Activated CD4-positive, CD25-positive, alpha-beta regulatory T cell treated with anti-CD3 and anti-CD28 coated beads, Interleukin-2, amount 50 U/mL, for 16 hours (primary cell): ENCODE data around the gene RNASEL.

Experiments used
- DNase-seq: peaks from one replicate; pipeline ENCODE4 v3.0.0-alpha.2; 2020; ENCODE audit warnings: low read depth, low spot score

The RNASEL gene

DNA sequence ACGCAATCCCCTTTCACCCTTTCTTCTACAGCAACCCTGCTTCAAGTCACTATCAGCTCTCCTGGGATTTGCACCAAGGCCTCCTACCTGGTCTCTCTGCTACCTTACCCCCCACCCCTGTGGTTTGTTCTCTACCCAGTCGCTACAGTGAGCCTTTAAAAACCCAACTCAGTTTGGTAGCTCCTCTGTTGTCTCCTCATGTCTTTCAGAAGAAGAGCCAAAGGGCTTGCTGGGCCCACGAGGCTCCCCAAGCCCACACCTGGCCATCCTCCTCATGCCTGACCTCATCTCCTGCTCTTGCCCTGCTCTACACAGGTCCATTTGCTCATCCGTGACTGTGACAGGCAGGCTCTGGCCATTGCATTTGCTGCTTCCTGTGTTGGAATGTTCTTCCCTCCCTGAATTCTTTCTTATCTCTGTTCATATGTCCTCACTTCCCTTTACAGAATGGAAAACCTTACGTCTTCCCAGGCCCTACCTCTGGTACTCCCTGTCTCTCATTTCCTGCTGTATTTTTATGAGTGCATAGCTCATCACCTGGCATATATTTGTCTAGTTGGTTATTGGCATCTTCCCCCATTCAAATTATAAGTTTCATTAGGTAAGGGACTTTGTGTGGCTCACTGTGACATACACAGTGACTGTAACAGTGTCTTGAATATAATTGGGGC, 11.8 kb upstream of the RNASEL start:
- no peak for DNase-seq

GRCh38 chr1:182600036-182600713, 11.1 kb upstream of the RNASEL start:
- DNase-seq = no peak

DNA sequence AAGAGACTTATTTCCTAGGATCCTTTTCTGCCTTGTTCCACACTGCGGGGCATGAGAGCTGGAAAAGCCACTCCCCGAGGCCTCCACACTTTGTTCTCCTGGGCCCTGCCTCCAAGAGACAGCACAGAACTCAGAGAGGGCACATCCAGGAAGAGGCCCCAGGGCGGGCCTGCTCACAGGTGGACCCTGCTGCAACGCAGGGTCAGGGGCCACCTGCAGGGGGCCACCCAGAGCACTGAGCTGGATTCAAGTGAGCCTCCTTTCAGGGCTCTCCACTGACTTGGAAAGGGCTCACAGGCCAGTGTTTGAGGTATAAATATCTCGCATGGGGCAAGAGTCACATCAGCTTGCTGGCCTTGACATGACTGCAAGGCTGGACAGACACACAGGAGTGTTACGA, 10.3 kb upstream of the RNASEL start:
- no peak for DNase-seq

- no peak for DNase-seq
Observed at GRCh38 chr1:182598296-182598695, 9.2 kb upstream of the RNASEL start.

- DNase-seq = no peak
Observed at GRCh38 chr1:182596934-182597333, 7.9 kb upstream of the RNASEL start.

DNA sequence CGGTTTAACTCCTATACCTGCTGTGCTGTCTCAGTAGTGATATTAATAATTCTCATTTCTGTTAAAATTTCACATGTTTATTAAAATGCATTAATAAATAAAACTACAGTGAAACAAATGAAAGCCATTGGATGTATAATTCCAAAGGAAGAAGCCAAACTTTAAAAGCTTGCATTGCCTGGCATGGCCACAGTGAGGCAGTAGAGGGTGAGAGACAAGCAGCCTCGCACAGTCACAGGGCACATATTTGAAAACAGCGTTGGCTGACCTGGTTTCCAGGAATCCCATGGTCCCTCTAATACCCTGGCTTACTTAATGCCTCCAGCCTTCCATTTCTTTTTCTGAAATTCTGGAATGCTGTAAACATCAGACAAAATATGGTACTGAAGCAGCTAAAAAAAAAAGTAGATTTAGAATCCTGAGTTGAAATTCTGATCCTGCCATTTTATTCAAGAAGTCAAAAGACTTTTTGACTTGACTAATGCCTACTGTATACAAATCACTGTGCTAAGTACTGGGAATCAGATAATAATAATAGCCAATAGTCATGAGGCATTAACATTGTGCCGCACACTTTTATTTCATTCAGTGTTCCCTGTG, 6.7 kb upstream of the RNASEL start:
- no peak for DNase-seq

DNA sequence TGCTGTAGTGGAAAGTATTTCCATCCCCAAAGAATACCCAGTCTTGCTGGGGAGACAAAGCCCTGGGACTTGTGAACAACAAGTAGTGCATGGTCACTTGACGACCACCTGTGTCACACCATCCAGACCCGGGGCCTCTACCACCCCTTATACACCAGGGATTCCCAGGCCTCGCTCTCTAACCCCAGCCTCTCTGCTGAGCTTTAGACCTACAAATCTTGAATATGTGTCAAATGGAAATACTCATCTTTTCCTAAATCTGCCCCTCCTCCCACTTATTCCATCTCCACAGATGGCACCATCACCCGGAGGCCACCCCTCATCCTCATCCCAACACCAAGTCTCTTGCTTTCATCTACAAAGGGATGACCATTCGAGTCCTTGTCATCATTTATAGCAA, 875 bp upstream of the RNASEL start:
- no peak for DNase-seq

DNA sequence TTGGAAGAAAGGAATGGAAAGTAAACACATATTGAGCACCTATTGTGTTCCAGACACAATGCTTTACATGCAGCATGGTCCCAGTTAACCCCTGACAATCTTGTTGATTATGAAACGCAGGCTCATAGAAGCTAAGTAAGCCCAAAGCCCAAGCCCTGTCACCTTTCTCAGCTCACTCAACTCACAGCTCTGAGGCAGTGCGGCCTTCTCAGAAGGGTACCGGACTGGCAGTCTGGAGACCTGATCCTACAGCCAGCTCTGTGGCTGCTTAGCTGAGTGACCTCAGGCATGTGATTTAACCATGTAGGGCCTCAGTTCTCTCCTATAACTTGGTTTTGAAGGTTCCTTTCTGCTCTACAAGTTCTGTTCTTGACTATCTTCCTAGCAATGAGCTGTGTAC, 464 bp upstream of the RNASEL start:
- no peak for DNase-seq

DNA sequence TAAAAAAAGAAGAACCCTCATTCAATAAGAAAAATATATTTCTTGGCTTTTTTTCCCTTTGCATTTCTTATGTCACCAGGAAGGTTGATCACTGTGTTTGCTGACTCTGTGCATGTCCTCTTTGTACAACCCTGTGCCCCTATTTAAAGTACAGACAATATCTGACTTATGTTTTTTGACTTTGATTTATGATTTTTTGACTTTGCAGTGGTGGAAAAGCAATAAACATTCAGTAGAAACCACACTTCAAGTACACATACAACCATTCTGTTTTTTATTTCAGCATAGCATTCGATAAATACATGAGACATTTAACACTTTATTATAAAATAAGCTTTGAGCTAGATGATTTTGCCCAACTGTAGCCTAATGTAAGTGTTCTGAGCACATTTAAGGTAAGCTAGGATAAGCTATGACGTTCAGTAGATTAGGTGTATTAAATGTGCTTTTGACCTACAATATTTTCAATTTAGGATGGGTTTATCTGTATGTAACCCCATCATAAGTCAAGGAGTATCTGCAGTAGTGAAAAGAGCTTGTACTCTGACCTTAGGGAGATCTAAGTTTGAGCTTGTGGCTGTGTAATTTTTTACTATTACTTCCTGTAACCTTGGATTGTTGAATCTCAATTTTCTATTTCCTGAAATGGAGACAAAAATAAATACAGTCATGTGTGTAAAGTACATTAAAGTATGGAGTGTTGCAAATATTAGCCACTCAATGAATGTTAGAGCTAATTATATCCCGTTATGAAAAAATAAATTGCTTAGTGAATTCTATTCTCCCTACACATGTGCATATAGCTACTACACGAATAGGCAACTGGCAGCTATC, 1.2 kb downstream of the RNASEL start:
- DNase-seq = no peak

DNA sequence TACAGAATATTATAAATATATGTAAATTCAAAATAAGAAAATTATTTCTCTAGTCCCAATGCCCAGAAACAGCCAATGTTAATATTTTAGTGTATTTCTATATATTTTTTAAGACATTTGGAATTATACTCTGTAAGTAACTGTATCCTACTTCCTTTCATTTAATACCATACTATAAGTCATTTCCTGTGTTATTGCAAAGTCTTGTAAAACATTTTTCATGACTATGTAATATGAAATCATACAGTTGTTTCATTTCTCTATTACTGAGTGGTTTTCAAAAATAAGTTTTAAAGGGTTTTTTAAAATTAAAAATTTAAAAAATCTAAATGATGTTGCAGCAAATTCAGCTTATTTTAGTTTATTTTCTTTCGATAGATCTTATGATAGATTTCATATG, 2.0 kb downstream of the RNASEL start:
- DNase-seq = no peak

DNA sequence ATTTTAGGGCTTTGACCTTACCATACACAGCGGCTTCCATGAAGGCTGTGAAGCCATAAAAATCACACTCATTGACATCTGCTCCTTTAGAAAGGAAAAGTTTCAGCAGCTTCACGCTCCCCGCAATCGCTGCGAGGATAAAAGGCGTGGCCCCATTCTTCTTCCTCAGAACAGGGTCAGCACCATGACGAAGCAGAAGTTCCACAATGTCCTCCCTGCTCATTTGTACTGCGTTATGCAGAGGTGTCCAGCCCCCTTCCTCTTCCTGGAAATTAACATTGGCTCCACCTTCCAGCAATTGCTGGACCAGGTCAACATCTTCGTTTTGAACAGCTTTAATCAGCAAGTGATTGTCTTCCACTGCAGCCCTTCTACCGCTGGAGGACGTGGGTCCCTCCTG, 2.7 kb downstream of the RNASEL start:
- DNase-seq = no peak

DNA sequence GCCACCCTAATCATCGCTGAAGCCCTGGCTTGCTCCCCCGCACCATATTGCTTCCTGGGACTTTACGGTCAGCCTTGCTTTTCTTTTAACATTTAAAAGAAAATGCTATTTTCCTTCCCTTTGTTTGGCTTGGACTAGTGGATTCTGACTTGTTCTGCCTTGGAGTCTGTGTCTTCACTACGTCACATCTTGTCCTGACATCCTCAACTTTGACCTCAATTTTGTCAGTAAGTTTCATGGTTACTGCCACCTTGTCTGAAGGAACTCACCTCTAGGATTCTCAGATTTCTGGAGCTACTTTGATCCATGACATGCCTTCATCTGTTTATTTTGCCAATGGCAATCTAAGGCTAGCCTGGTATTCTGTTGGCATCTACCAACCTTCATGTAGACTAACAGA, 4.3 kb downstream of the RNASEL start:
- no peak for DNase-seq

GRCh38 chr1:182580736-182581135, 8.3 kb downstream of the RNASEL start:
- DNase-seq = no peak

DNA sequence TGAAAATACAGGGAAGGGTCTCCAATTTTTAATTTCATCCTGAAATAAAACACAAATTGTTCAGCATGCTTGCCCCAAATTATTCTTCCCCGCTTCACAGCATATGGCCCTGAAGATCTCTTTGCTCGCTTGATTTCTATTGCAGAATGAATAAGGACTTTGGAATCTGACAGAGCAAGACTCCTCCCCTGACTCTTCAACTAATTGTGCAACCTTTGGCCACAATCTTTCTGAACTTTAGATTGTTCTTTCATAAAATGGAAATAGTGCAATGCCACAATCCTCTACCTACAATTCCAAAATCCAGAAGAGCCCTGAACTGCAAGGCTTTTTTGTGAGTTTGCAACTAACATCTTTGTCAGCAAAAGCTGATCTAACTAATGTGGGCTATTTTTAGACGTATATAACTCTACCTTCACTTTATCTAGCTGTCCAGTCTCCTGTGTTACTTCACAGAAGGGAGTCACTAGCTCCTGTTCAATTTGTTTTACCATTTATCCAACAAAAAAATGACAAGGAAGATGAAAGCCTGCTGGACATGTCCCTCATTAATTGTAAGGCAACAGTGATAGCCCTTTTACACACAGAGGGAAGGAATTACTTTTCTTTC, 13.4 kb downstream of the RNASEL start:
- DNase-seq = no peak

- DNase-seq = no peak
Observed at GRCh38 chr1:182574156-182574555, 14.9 kb downstream of the RNASEL start.

- DNase-seq = no peak
Observed at GRCh38 chr1:182570611-182570970, 18.5 kb downstream of the RNASEL start.

- DNase-seq = no peak
Observed at GRCh38 chr1:182569939-182570610, 19.0 kb downstream of the RNASEL start.

- no peak for DNase-seq
Observed at GRCh38 chr1:182568647-182569284, 20.3 kb downstream of the RNASEL start.

- DNase-seq = no peak
Observed at GRCh38 chr1:182567629-182568028, 21.4 kb downstream of the RNASEL start.

GRCh38 chr1:182565537-182565936, 23.5 kb downstream of the RNASEL start:
- DNase-seq = no peak
